ENCODE data around the gene SECISBP2. TPM values are rescaled to one million over a fixed set of nuclear protein-coding genes. Genes with fewer than 3 reads are reported as not detected.
"Not testable (repeated sequence)": the region's sequence is repeated elsewhere in the genome, so short reads cannot be mapped to it uniquely, and the experiment has no call there.

Gene SECISBP2
- total RNA-seq, 1 experiment from 2014 or later: 15.7 TPM

GRCh38 chr9:89342948-89343347 is 24.6 kb downstream of the SECISBP2 start:
- H3K36me3 ChIP-seq (ENCODE audit: low read depth, low read length): peaks cover 24% of the 10 kb centered on the region
- H4K20me1 ChIP-seq (ENCODE audit: low read length): no peaks in the 10 kb centered on the region
- DNase-seq: no peak
- no peak overlapping the region for H3K4me3 ChIP-seq (ENCODE audit: low read length)
- no TSS peak for BruUV-seq (replicated peaks)
- no peaks in the 10 kb centered on the region for H3K9me3 ChIP-seq (ENCODE audit: low read length)
- no peaks in the 10 kb centered on the region for H3F3A ChIP-seq (ENCODE audit: low read length, unreplicated experiment)
- TF ChIP-seq EZH2phosphoT487 (IDR thresholded peaks at IDR 0.05; ENCODE audit: borderline replicate concordance, low read length): no peak
- TF ChIP-seq EZH2 (IDR thresholded peaks at IDR 0.05; ENCODE audit: low read length, unreplicated experiment): no peak
- TF ChIP-seq CTCF (conservative IDR thresholded peaks at IDR 0.05; ENCODE audit: low read depth, low read length): no peak
- no peaks in the 10 kb centered on the region for H3K9me2 ChIP-seq (replicated peaks; ENCODE audit: low read length)
- no peak for ATAC-seq
- no peak overlapping the region for H3K4me2 ChIP-seq (ENCODE audit: low read length)
- H3K27ac ChIP-seq (ENCODE audit: low read length): no peak overlapping the region
- POLR2A ChIA-PET (ENCODE audit: unreplicated experiment): no interaction called here
- no peaks in the 10 kb centered on the region for H3K79me2 ChIP-seq (ENCODE audit: low read length)
- H3K9ac ChIP-seq (ENCODE audit: low read length): no peak overlapping the region
- no peaks in the 10 kb centered on the region for H3K4me1 ChIP-seq (ENCODE audit: insufficient read depth, low read length)
- H2AFZ ChIP-seq (ENCODE audit: low read length): no peak overlapping the region
- intact Hi-C loops (cut with micrococcal nuclease): no loop called here
- H3K27me3 ChIP-seq (ENCODE audit: low read length): no peaks in the 10 kb centered on the region
- CTCF ChIA-PET: no interaction called here

GRCh38 chr9:89343812-89344211 is 25.5 kb downstream of the SECISBP2 start:
- ATAC-seq; H3F3A ChIP-seq (ENCODE audit: low read length, unreplicated experiment); BruUV-seq (replicated peaks); H3K79me2 ChIP-seq (ENCODE audit: low read length); H3K9ac ChIP-seq (ENCODE audit: low read length); H3K4me1 ChIP-seq (ENCODE audit: insufficient read depth, low read length); H2AFZ ChIP-seq (ENCODE audit: low read length); H3K4me2 ChIP-seq (ENCODE audit: low read length); intact Hi-C loops (cut with micrococcal nuclease); H4K20me1 ChIP-seq (ENCODE audit: low read length); H3K9me3 ChIP-seq (ENCODE audit: low read length); H3K27me3 ChIP-seq (ENCODE audit: low read length); H3K9me2 ChIP-seq (replicated peaks; ENCODE audit: low read length); CTCF ChIA-PET; DNase-seq; POLR2A ChIA-PET (ENCODE audit: unreplicated experiment); H3K27ac ChIP-seq (ENCODE audit: low read length); H3K4me3 ChIP-seq (ENCODE audit: low read length): not testable (repeated sequence)
- peaks cover 24% of the 10 kb centered on the region for H3K36me3 ChIP-seq (ENCODE audit: low read depth, low read length)

- no peaks in the 10 kb centered on the region for H4K20me1 ChIP-seq (ENCODE audit: low read length)
- CTCF ChIA-PET: no interaction called here
These were observed 27.2 kb downstream of the SECISBP2 start for GRCh38 chr9:89345476-89345875.

More at GRCh38 chr9:89345476-89345875, 27.2 kb downstream of the SECISBP2 start:
- H3K27me3 ChIP-seq (ENCODE audit: low read length): no peaks in the 10 kb centered on the region
- intact Hi-C loops (cut with micrococcal nuclease): no loop called here
- H2AFZ ChIP-seq (ENCODE audit: low read length): no peak overlapping the region
- H3K4me3 ChIP-seq (ENCODE audit: low read length): no peak overlapping the region
- H3K79me2 ChIP-seq (ENCODE audit: low read length): no peaks in the 10 kb centered on the region
- POLR2A ChIA-PET (ENCODE audit: unreplicated experiment): no interaction called here
- TF ChIP-seq EZH2phosphoT487 (IDR thresholded peaks at IDR 0.05; ENCODE audit: borderline replicate concordance, low read length) (no peak), CTCF (conservative IDR thresholded peaks at IDR 0.05; ENCODE audit: low read depth, low read length) (no peak), EZH2 (IDR thresholded peaks at IDR 0.05; ENCODE audit: low read length, unreplicated experiment) (no peak)
- no peaks in the 10 kb centered on the region for H3K9me3 ChIP-seq (ENCODE audit: low read length)
- H3K27ac ChIP-seq (ENCODE audit: low read length): no peak overlapping the region
- no TSS peak for BruUV-seq (replicated peaks)
- no peak for ATAC-seq
- H3K4me2 ChIP-seq (ENCODE audit: low read length): no peak overlapping the region
- H3K4me1 ChIP-seq (ENCODE audit: insufficient read depth, low read length): no peaks in the 10 kb centered on the region
- no peak overlapping the region for H3K9ac ChIP-seq (ENCODE audit: low read length)
- H3K36me3 ChIP-seq (ENCODE audit: low read depth, low read length): peaks cover 21% of the 10 kb centered on the region
- H3K9me2 ChIP-seq (replicated peaks; ENCODE audit: low read length): no peaks in the 10 kb centered on the region
- DNase-seq: no peak
- no peaks in the 10 kb centered on the region for H3F3A ChIP-seq (ENCODE audit: low read length, unreplicated experiment)

All from PC-3 (cell line).